Aorta (tissue), 5 donors: ENCODE measurements around the gene CERT1. TPM values are rescaled to one million over a fixed set of nuclear protein-coding genes. Genes with fewer than 3 reads are reported as not detected.

ENCODE experiments used
- ATAC-seq: fragments of 200-7000 bp; cut with Tn5 transposase; one replicate; pipeline ENCODE4 v1.9.1; 2022; ENCODE audit warnings: moderate library complexity; ENCODE audit not compliant: low FRiP score
- DNase-seq, 2 donors: peaks; one replicate each; pipeline ENCODE4 v3.0.0-alpha.2; 2020
- H3K27ac ChIP-seq, 2 donors: one replicate each; pipeline ENCODE4 v1.5.1; 2013; ENCODE audit warnings: low read length in 2 of 2, mild to moderate bottlenecking in 2 of 2, moderate library complexity in 2 of 2, control low read depth in 1 of 2, inconsistent platforms in 1 of 2, low read depth in 1 of 2
- H3K27me3 ChIP-seq, 2 donors: one replicate each; pipeline ENCODE4 v1.6.1; 2013; ENCODE audit warnings: control low read depth in 1 of 2, low read length in 1 of 2, mild to moderate bottlenecking in 1 of 2, moderate library complexity in 1 of 2; ENCODE audit not compliant: insufficient read depth in 2 of 2, control insufficient read depth in 1 of 2
- H3K36me3 ChIP-seq, 2 donors: one replicate each; pipeline ENCODE4 v1.6.1; 2013; ENCODE audit warnings: control low read depth in 1 of 2, low read length in 1 of 2, mild to moderate bottlenecking in 1 of 2; ENCODE audit not compliant: insufficient read depth in 2 of 2, control insufficient read depth in 1 of 2
- H3K4me1 ChIP-seq, 2 donors: one replicate each; pipeline ENCODE4 v1.6.1; 2013; ENCODE audit warnings: low read length in 2 of 2, control low read depth in 1 of 2, mild to moderate bottlenecking in 1 of 2, moderate library complexity in 1 of 2; ENCODE audit not compliant: insufficient read depth in 2 of 2, control insufficient read depth in 1 of 2
- H3K4me3 ChIP-seq, 2 donors: one replicate each; pipeline ENCODE4 v1.5.1; 2013; ENCODE audit warnings: low read length in 2 of 2, control low read depth in 1 of 2, mild to moderate bottlenecking in 1 of 2
- H3K9me3 ChIP-seq: one replicate; pipeline ENCODE4 v1.6.1; 2013; ENCODE audit warnings: mild to moderate bottlenecking, low read length; ENCODE audit not compliant: control insufficient read depth
- WGBS, 2 donors: extraction: QIAGEN DNeasy Blood & Tissue Kit; methylation state at CpG; one replicate each; pipeline ENCODE4 v1.1.7; 2013; 5-methylcytosine and 5-hydroxymethylcytosine counted together
- intact Hi-C, 2 donors: fragments of 100-400 bp; cut with DNase I; formaldehyde crosslinking; loops; one replicate each; pipeline versions ENCODE4 v1.14.2 to v1.15.0; 2022
- polyA plus RNA-seq, 2 donors: library from polyadenylated mRNA; stranded (reverse); fragments of 200-250 nt; gene quantifications; one replicate each; pipeline ENCODE4 v1.2.3, GENCODE V29; 2013
- total RNA-seq, 2 donors: library from RNA; stranded (reverse); fragmentation: NEBNext Ultra II Directional; extraction: Animal tissue kit (Norgen Biotek cat#: 25700); gene quantifications; one replicate each; pipeline ENCODE4 v1.2.1, GENCODE V29; 2021
- donor health status: healthy with polysubstance abuse.
- donor health status: Bipolar disorder and iron deficiency.
- donor health status: DM: no; HTN: no; CAD: no.
- donor health status: DM: no; HTN: no; CAD: no.
- donor health status: DM: yes; HTN: yes; CAD: no.

CERT1 gene
- total and polyA plus RNA-seq, 4 donors = 14.5 to 41.7 (median 24.6) TPM

DNA sequence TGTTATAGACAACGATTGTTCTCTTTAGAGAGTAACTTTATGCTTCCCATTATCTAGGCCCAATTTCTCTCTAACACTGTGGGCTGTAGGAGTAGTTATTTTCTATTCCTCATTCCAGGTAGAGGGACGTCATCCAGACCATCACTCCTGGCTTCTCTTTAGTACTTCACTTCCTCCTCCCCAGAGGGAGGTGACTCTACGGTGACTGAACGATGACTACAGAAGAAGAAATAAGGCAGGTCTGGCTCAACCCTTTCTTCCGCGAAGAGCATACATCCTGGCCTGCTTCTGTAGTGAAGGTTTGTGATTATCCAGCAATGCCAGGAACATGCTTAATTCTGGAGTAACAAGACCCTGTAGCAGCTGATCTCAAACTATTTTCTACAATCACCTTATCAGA, 123.6 kb downstream of the CERT1 start:
- H3K27ac ChIP-seq = no peak overlapping the region
- no peaks in the 10 kb centered on the region for H3K36me3 ChIP-seq
- WGBS, 2 donors = 86 to 96% methylated on average over 6 of the region's 6 CpGs
- intact Hi-C loops = no loop called here
- H3K9me3 ChIP-seq = no peaks in the 10 kb centered on the region
- no peaks in the 10 kb centered on the region for H3K27me3 ChIP-seq
- ATAC-seq = no peak
- H3K4me1 ChIP-seq = no peaks in the 10 kb centered on the region
- DNase-seq = no peak
- H3K4me3 ChIP-seq = no peak overlapping the region

DNA sequence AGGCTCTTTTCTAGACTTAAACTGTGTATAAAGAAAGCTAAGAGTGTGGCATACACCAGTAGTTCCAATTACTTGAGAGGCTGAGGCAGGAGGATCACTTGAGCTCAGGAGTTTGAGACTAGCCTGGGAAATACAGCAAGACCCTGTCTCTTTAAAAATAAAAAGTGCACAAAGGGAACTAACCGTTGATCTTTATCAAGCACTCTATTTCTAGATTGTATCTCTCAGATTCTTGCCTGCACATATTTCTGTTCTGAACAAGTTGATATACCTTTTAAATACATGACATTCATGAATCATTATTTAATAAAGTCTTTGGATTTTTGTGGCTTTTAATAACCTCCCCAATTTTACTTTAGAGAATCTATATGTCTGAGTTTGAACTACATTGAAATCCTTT, 127.2 kb downstream of the CERT1 start:
- H3K36me3 ChIP-seq = peaks cover 3 to 4% of the 10 kb centered on the region in 2 donors
- 13 to 18% methylated on average over 1 of the region's 1 CpG for WGBS, 2 donors
- no peak for ATAC-seq

DNA sequence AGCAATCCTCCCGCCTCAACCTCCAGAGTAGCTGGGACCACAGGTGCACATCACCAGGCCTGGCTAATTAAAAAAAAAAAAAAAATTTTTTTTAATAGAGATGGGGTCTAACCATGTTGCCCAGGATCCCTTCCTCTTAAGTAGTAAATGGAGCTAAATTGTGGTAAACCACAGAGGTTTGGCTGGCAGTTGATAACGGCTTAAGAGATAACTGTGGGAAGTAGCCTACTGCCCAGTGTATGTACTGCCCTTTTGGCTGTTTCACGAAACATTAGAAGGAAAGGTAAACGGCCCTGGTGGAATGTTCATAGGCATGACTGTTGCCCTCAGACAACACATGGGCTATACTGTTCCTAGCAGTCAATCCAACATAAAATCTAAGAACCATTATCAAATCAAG, 130.0 kb downstream of the CERT1 start:
- H3K36me3 ChIP-seq = peaks cover 3 to 4% of the 10 kb centered on the region in 2 donors
- no peak overlapping the region for H3K27ac ChIP-seq
- H3K9me3 ChIP-seq = no peaks in the 10 kb centered on the region
- intact Hi-C loops = no loop called here
- no peaks in the 10 kb centered on the region for H3K4me1 ChIP-seq
- DNase-seq = no peak
- 81 to 83% methylated on average over 4 of the region's 4 CpGs for WGBS, 2 donors
- no peak for ATAC-seq
- no peaks in the 10 kb centered on the region for H3K27me3 ChIP-seq
- H3K4me3 ChIP-seq = no peak overlapping the region

More for the DNA sequence above, 127.2 kb downstream of the CERT1 start:
- Histone ChIP-seq H3K4me1 (no peaks in the 10 kb centered on the region), H3K27ac (no peak overlapping the region), H3K9me3 (no peaks in the 10 kb centered on the region), H3K4me3 (no peak overlapping the region), H3K27me3 (no peaks in the 10 kb centered on the region)
- intact Hi-C loops = no loop called here
- no peak for DNase-seq

DNA sequence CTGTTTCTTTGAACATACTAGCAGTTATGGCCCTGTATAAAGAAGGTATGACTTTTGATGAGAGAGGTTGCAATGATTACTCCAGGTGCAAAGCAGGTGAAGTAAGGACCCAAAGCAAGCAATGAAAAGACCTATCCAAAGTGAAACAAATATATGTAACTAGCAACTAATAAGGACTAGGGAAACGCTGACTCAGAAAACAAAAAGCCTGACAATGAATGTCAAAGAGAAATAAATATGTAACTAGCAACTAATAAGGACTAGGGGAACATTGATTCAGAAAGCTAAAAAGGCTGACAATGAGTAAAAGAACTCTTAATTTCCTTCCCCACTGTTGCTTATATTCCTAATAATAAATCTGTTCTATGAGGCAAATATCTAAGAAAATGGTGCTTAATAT, 131.3 kb downstream of the CERT1 start:
- WGBS, 2 donors = 88 to 94% methylated on average over 1 of the region's 1 CpG

DNA sequence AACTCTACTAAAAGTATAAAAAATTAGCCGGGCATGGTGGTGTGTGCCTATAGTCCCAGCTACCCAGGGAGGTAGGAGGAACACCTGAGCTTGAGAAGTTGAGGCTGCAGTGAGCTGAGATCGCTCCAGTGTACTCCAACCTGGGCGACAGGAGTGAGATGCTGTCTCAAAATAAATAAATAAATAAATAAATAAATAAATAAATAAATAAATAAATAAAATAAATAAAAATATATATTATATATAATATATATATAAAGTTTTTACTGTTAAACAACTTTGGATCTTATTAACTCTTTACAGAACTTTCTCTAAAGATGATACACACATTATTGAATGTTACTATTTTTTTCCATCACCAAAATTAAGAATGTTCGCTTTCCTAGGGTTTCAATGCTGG, 136.0 kb downstream of the CERT1 start:
- no peaks in the 10 kb centered on the region for H3K4me1 ChIP-seq
- ATAC-seq (no peak), DNase-seq (no peak)
- H3K36me3 ChIP-seq = no peaks in the 10 kb centered on the region
- H3K27ac ChIP-seq = no peak overlapping the region
- H3K9me3 ChIP-seq = no peaks in the 10 kb centered on the region
- H3K27me3 ChIP-seq = no peaks in the 10 kb centered on the region
- intact Hi-C loops = no loop called here
- H3K4me3 ChIP-seq = no peak overlapping the region
- 94 to 96% methylated on average over 4 of the region's 4 CpGs for WGBS, 2 donors

More for the DNA sequence above, 131.3 kb downstream of the CERT1 start:
- Histone ChIP-seq H3K27ac (no peak overlapping the region), H3K4me3 (no peak overlapping the region), H3K27me3 (no peaks in the 10 kb centered on the region), H3K36me3 (peaks cover 3 to 4% of the 10 kb centered on the region in 2 donors), H3K4me1 (no peaks in the 10 kb centered on the region), H3K9me3 (no peaks in the 10 kb centered on the region)
- ATAC-seq (no peak), DNase-seq (no peak)
- intact Hi-C loops = no loop called here

DNA sequence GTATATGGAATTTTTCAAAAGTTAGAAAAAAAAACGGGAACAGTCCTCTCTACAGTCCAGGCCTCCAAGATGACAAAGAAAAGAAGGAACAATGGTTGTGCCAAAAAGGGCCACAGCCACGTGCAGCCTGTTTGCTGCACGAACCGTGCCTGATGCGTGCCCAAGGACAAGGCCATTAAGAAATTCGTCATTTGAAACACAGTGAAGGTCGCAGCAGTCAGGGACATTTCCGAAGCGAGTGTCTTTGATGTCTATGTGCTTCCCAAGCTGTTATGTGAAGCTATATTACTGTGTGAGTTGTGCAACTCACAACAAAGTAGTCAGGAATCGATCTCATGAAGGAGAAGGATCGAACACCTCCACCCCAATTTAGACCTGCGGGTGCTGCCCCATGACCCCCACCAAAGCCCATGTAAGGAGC, 137.0 kb downstream of the CERT1 start:
- H3K27ac ChIP-seq = no peak overlapping the region
- ATAC-seq = no peak
- DNase-seq = no peak
- no peaks in the 10 kb centered on the region for H3K27me3 ChIP-seq
- H3K36me3 ChIP-seq = no peaks in the 10 kb centered on the region
- H3K4me1 ChIP-seq = no peaks in the 10 kb centered on the region
- no peaks in the 10 kb centered on the region for H3K9me3 ChIP-seq
- intact Hi-C loops = no loop called here
- 84 to 86% methylated on average over 12 of the region's 12 CpGs for WGBS, 2 donors
- H3K4me3 ChIP-seq = no peak overlapping the region

DNA sequence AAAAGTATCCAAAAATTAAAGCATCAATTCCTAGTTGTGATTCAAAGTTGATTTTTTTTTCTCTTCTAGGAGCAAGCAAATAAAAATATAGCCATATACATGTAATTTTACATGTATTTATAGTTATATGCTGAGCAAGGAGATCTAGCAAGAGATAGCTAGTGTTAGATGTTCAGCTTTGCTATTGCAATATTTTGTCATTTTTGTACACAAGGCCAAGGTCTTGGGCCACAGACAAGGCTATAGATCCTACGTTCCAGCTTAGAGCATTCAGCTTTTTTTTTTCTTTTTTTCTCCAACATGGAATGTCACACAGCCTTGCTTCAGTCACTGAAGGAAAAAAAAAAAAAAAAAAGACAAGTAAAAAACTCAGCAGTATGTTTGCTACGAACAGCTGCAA, 137.6 kb downstream of the CERT1 start:
- Histone ChIP-seq H3K36me3 (no peaks in the 10 kb centered on the region), H3K4me1 (no peaks in the 10 kb centered on the region), H3K9me3 (no peaks in the 10 kb centered on the region), H3K4me3 (no peak overlapping the region), H3K27ac (no peak overlapping the region), H3K27me3 (no peaks in the 10 kb centered on the region)
- DNase-seq = no peak
- 57 to 64% methylated on average over 2 of the region's 2 CpGs for WGBS, 2 donors
- intact Hi-C loops = no loop called here
- no peak for ATAC-seq

DNA sequence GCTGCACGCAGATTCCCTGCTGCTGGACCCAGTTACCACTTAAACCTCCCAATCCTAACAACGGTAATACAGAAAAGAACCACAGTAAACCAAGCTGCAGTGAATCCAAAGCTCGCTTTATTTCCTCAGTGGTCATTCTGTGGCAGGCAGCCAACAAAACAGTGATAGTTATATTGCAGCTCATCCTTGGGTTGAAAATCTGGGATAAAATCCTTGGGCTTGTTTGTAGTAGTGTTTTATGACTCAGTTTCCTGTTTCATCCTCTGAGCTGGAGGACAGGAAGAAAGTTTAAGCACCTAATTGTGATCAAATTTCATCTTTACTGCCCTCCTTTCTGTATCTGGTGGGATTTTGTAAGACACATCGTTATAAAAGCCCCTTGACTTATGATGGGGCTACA, 143.0 kb downstream of the CERT1 start:
- intact Hi-C loops = no loop called here
- DNase-seq (no peak), ATAC-seq (no peak)
- H3K27ac ChIP-seq = no peak overlapping the region
- no peaks in the 10 kb centered on the region for H3K4me1 ChIP-seq
- no peaks in the 10 kb centered on the region for H3K9me3 ChIP-seq
- H3K27me3 ChIP-seq = no peaks in the 10 kb centered on the region
- 91 to 94% methylated on average over 4 of the region's 4 CpGs for WGBS, 2 donors
- no peak overlapping the region for H3K4me3 ChIP-seq
- no peaks in the 10 kb centered on the region for H3K36me3 ChIP-seq

DNA sequence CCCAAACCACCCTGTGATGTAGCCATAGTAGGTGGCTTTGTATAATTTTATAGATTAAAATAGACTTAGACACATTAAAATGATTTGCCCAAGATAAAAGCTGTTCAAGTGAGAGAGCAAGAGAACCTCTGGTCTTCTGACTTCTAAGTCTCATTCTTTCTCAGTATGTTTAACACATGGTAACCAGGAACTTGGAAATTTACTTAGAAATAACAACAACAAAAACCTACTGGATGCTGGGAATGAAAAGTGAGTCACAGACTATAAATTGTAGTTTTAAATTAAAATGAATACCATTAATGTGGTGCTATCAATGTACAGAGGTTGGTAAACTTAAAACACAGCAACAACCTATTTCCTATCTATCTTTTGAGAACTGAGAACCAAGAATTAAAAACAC, 144.0 kb downstream of the CERT1 start:
- peaks cover 0 to 2% of the 10 kb centered on the region in 2 donors for H3K36me3 ChIP-seq
- no peaks in the 10 kb centered on the region for H3K27me3 ChIP-seq
- intact Hi-C loops = no loop called here
- no peaks in the 10 kb centered on the region for H3K4me1 ChIP-seq
- ATAC-seq (no peak), DNase-seq (no peak)
- H3K9me3 ChIP-seq = no peaks in the 10 kb centered on the region
- H3K4me3 ChIP-seq = no peak overlapping the region
- H3K27ac ChIP-seq = no peak overlapping the region
